ENCODE results near the gene PSPN.
"Not testable (repeated sequence)": the region's sequence is repeated elsewhere in the genome, so short reads cannot be mapped to it uniquely, and the experiment has no call there.

PSPN gene

DNA sequence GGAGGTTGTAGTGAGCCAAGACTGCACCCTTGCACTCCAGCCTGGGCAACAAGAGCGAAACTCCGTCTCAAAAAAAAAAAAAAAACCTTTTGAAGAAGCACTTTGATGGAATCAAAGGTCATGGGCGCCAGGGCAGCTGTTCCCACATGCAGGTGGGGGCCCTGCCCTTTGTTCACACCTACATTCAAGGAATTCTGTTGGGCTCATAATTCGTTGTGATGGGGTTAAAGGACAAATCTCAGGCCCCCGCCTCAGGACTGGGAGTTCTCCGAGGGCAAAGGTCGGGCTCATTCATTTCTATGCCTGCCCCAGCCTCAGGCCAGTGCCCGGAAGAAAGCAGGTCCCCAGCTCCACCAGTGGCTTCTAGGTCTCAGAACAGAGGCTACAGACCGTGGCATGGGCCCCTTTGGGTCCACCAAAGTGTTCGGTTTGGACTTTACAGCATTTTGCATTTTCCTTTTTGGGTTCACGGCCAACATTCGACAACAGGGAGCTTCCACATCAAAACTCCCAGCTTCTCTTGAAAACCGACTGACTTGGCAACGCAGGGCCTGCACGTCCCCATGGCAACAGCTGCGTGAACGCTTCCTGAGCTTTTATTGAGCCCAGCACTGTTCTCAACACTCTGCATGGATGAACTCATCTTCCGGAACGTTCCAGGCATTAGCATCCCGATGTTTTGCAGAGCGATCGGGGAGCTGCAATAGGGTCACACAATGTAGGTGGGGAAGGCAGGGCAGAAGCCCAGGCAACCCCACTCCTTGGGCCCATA lies 27.3 kb upstream of the PSPN start:
- DNase-seq (ENCODE audit: low spot score): no peak

GRCh38 chr19:6402058-6402457 lies 26.3 kb upstream of the PSPN start:
- DNase-seq (ENCODE audit: low spot score): no peak

DNA sequence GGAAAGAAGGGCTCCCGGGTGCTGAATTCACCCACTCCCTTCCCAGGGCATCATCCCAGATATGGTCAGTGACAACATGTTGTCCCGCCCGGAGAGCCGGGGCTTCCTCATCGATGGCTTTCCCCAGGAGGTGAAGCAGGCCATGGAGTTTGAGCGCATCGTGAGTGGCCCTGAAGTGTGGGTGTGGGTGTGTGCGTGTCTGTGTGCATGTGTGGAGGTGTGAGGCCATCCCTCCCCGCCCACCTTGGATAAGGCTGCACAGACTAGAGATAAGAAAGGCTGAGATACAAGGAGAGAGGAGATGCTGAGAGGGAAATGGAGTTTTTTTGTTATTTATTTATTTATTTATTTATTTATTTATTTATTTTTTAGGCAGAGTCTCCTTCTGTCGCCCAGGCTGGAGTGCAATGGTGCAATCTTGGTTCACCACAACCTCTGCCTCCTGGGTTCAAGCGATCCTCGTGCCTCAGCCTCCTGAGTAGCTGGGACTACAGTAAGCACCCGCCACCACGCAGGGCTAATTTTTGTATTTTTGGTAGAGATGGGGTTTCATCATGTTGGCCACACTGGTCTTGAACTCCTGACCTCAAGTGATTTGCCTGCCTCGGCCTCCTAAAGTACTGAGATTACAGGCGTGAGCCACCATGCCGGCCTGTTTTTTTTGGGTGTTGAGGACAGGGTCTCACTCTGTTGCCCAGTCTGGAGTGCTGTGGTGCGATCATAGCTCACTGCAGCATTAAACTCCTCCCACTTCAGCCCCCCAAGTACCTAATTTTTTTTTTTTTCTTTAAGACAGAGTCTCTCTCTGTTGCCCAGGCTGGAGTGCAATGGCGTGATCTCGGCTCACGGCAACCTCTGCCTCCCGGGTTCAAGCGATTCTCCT lies 24.6 kb upstream of the PSPN start:
- DNase-seq (ENCODE audit: low spot score): not testable (repeated sequence)

GRCh38 chr19:6396305-6396704 lies 20.6 kb upstream of the PSPN start:
- DNase-seq (ENCODE audit: low spot score): no peak

DNA sequence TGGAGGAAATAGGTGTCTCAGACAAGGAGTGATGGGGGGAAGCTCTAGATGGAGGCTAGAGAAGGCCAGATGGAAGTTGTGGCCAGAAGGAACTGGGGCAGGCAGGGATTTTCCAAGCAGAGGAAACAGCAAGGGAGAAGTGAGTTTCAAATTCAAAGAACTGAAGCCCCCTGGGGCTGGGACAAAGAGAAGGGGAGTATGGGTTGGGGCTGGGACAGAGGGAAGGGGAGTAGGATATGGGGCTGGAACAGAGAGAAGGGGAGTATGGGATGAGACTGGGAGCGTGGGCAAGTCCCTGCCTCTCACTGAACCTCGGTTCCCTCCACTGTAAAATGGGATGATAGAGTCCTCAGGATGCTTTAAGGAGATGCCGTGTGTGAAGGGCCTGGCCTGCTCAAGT lies 19.1 kb upstream of the PSPN start:
- no peak for DNase-seq (ENCODE audit: low spot score)

- DNase-seq (ENCODE audit: low spot score): peak; percentile 74
Measured at GRCh38 chr19:6393983-6394412, 18.3 kb upstream of the PSPN start.

GRCh38 chr19:6393074-6393982 lies 17.6 kb upstream of the PSPN start, which contains the start of gene GTF2F1:
TSS of gene GTF2F1 (minus strand) at chr19:6393164. CDS start at chr19:6392995, 169 bp downstream.
- DNase-seq (ENCODE audit: low spot score): peak; percentile 90

DNA sequence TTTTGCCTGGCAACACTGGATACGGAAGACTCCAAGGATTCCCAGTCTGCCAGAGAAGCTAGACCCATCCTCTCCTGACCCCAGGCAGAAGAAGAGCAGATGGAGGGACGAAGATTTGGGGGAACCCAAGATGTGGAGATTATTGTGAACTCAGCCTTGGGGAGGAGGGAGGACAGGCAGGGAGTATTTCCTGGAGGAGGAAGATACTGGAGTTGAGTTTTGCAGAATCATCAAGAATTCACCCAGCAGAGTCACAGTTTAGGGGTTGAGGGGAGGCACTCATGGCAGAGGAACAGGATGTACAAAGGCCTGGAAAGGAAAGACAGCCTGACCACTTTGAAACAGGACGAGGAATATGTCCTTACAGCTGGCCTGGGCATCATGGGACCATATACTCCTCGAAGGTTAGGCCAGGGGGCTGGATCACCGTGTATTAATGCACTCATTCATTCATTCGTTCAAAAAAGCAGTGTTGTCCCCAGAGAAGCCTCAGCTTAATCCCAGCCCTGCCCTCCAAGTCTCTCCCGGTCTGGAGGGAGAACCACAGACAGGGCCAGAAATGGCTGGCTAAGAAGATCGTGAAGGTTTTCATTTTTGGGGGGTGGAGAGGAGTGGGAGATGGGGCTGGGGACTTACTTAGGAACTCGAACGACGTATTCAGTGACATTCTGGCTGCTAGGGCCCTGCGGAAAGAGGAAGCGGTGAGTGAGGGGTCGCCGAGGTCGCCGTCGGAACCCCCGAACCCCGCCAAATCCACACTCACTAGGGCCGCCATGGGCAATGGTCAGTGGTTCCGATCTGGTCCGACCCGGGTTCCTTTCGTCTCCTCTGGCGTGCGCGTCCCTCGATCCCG lies 16.7 kb upstream of the PSPN start:
- no peak for DNase-seq (ENCODE audit: low spot score)

- no peak for DNase-seq (ENCODE audit: low spot score)
Measured at GRCh38 chr19:6387372-6387771, 11.6 kb upstream of the PSPN start.

GRCh38 chr19:6384381-6384780 lies 8.6 kb upstream of the PSPN start:
- DNase-seq (ENCODE audit: low spot score): no peak

DNA sequence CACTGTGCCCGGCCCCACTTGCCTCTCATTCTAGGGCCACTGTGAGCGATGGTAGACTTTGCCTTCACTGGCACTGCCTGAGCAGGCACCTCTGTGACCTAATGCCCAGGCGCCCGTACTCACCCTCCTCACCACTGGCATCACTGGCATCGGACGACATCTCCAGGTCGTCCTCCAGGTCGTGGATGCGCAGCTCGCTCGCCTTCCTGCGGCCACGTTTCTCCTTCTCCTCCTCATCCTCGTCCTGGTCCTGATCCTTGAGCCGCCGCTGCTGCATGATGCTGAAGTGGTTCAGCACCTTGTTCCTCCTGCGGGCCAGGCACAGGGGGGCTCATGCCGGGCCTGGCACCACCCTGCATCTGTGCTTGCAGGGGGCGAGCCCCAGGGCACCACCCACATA lies 7.5 kb upstream of the PSPN start:
- DNase-seq (ENCODE audit: low spot score): no peak

DNA sequence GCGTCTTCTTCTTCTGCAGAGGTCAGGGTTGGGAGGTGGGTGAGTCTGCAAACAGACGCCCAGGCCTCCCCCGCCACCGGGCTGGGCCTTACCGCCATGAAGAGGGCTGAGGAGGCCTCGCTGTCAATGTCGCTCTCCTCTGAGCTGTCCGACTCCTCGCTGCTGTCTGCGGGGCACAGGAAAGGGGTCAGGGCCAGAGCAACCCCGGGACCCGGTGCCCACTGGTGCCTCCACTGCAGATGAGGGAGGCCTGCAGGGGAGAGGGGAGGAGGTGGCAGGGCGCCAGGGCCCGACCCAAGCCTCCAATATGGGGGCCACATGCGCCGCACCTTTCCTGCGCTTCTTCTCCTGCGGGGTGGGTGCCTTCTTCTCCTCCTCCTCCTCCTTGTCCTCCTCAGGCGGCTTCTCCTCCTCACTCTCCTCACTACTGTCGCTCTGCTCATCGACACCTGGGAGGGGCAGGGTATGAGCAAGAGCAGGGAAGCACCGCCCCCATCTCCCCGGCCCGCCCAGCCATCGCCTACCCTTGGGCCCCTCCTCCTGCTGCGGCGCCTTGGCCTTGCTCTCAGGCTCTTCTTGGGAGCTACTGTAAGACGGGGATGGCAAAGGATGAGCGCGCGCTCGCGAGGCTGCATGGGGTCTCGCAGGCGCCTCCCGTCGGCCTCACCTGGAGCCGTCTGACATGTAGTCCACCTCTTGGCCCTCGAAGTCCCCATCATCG lies 5.5 kb upstream of the PSPN start:
- DNase-seq (ENCODE audit: low spot score): no peak

DNA sequence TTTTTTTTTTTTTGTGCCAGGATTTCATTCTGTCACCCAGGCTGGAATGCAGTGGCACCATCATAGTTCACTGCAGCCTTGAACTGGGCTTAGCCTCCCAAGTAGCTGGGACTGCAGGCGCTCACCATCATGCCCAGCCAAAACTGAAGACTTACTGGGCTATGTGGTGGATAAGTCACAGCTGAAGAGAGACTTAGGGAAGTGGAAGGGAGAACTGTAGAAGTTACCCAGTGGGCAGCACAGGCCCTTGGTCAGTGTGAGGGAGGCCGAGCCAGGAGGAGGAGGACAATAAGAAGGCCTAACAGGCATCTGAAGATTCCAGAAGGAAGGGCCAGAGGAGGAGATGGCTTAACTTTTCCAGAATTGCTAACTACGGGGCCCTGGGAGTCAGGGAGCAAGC lies 4.0 kb upstream of the PSPN start:
- no peak for DNase-seq (ENCODE audit: low spot score)

GRCh38 chr19:6378486-6378885 lies 2.8 kb upstream of the PSPN start:
- DNase-seq (ENCODE audit: low spot score): no peak

DNA sequence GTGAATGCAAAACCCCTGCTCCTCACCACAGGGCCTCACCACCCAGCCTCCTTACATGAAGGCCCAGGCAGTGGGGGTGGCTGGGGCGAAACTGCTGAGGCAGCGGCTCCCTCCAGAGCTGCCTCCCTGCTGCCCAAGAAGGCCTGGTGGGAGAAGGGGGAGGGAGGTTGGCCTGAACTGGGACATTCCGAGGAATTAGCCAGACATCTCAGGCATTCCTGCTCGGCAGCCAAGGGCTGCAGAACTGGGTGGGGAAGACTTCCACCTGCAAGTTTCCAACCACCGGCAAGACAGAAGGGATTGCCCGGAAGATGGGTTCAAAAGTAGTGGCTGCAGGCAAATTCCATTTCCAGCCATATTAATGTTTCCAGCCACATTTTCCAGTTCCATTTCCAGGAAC lies 2.3 kb upstream of the PSPN start:
- DNase-seq (ENCODE audit: low spot score): no peak

DNA sequence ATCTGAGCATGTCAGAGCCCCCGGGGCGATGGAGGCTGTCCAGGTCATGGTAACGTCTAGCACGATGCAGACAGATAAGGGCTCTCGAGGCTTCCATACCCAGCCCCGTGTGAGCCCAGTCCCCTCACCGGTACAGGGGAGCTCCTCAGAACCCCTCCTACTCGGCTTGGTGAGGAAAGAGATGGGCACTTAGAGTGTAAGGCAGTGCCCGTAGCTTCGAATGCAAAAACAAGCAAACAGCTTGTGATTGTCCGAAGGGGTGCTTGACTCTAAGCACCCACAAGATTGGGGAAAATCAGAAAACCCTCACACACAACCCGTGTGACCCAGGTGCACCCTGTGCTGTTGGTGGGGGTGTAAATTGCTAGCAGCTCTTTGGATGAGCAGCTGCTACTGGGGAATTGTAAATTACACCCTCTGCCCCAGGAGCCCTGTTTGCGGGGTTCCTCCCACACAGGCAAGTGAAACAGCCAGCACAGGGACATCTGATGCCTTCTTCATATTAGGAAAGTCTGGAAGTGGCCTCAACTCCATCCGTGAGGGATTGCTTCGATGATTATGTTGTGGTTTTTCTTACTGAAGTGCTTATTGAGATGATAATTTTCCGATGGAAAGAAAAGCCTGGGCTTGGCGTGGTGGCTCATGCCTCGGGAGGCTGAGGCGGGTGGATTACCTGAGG lies 918 bp upstream of the PSPN start:
- DNase-seq (ENCODE audit: low spot score): no peak

DNA sequence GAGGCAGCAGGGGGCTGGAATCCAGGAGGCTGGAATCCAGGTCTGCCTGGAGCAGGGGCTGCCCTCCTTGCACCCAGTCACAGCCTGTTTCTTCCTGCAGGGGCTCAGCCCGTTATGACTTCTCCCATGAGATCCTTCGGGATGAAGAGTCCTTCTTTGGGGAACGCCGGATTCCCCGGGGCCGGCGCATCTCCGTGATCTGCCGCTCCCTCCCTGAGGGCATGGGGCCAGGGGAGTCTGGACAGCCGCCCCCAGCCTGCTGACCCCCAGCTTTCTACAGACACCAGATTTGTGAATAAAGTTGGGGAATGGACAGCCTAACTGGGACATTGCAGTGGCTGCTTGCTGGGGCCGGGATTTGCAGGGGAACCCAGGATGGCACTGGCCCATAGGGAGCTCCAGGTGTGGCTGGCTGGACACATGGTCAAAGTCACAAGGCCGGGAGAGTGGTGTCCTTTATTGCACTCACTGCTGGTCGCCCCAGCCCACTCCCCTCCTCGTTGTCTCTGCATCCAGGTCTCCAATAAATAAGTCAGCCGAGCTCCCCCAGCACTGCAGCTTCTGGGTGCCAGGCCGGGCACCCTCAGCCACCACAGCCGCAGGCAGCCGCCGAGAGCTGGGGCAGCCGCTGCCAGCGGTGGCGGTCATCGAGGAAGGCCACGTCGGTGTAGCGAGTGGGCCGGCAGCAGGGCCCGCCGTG lies 872 bp downstream of the PSPN start:
- no peak for DNase-seq (ENCODE audit: low spot score)

DNA sequence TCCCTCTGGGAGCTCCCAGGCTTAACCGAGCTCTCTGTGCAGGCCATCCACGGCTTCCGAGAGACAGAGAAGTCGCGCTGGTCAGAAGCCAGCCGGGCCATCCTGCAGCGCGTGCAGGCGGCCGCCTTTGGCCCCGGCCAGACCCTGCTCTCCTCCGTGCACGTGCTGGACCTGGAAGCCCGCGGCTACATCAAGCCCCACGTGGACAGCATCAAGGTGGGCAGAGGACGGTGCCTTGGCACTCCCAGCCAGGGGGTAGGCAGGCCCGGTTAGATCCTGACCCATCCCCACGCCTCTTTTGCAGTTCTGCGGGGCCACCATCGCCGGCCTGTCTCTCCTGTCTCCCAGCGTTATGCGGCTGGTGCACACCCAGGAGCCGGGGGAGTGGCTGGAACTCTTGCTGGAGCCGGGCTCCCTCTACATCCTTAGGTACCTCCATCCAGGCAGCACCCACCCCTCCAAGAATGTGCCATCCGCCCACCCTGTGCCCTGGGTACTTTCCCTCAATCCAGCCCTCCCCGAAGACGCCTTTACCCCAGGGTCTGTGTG lies 1.5 kb downstream of the PSPN start:
- DNase-seq (ENCODE audit: low spot score): no peak

- no peak for DNase-seq (ENCODE audit: low spot score)
Measured at GRCh38 chr19:6373813-6374108, 2.0 kb downstream of the PSPN start.

All from CD4-positive, alpha-beta T cell treated with Interleukin-6 at 100 ng/mL for 8 hours (primary cell).